HG03135 (cell line): ENCODE measurements around the gene GADL1.
A peak's percentile ranks its signal among the peaks of the same experiment; 100 is the strongest.

Experiments
- ATAC-seq: cut with Tn5 transposase; IDR thresholded peaks from one replicate; pipeline ENCODE4 v1.9.1; 2021; ENCODE audit warnings: mild to moderate bottlenecking, moderate library complexity; ENCODE audit not compliant: unreplicated experiment

Gene GADL1

GRCh38 chr3:30700702-30701321 lies 193.6 kb downstream of the GADL1 start:
- ATAC-seq: no peak

GRCh38 chr3:30699927-30700326 lies 194.5 kb downstream of the GADL1 start:
- ATAC-seq: no peak

- no peak for ATAC-seq
Observed at GRCh38 chr3:30698549-30698948, 195.9 kb downstream of the GADL1 start.

- no peak for ATAC-seq
Observed at GRCh38 chr3:30696896-30697295, 197.6 kb downstream of the GADL1 start.

- ATAC-seq: no peak
Observed at GRCh38 chr3:30696403-30696819, 198.1 kb downstream of the GADL1 start.

GRCh38 chr3:30695302-30696061 lies 199.0 kb downstream of the GADL1 start:
- ATAC-seq: no peak

- no peak for ATAC-seq
Observed at GRCh38 chr3:30694668-30695067, 199.8 kb downstream of the GADL1 start.

- ATAC-seq: no peak
Observed at GRCh38 chr3:30694148-30694547, 200.3 kb downstream of the GADL1 start.

GRCh38 chr3:30693470-30694120 lies 200.9 kb downstream of the GADL1 start:
- peak; percentile 98 for ATAC-seq

GRCh38 chr3:30692498-30693130 lies 201.8 kb downstream of the GADL1 start:
- ATAC-seq: no peak

- no peak for ATAC-seq
Observed at GRCh38 chr3:30691944-30692343, 202.5 kb downstream of the GADL1 start.

- ATAC-seq: no peak
Observed at GRCh38 chr3:30691249-30691880, 203.1 kb downstream of the GADL1 start.

- no peak for ATAC-seq
Observed at GRCh38 chr3:30690199-30690598, 204.3 kb downstream of the GADL1 start.

- no peak for ATAC-seq
Observed at GRCh38 chr3:30688776-30689641, 205.5 kb downstream of the GADL1 start.

- ATAC-seq: no peak
Observed at GRCh38 chr3:30687930-30688570, 206.4 kb downstream of the GADL1 start.

GRCh38 chr3:30686799-30687198 lies 207.7 kb downstream of the GADL1 start:
- no peak for ATAC-seq

- no peak for ATAC-seq
Observed at GRCh38 chr3:30686176-30686575, 208.3 kb downstream of the GADL1 start.

GRCh38 chr3:30685267-30685667 lies 209.2 kb downstream of the GADL1 start:
- ATAC-seq: no peak

- ATAC-seq: no peak
Observed at GRCh38 chr3:30684356-30684755, 210.1 kb downstream of the GADL1 start.

- ATAC-seq: no peak
Observed at GRCh38 chr3:30683769-30684168, 210.7 kb downstream of the GADL1 start.
